Thymus (tissue), 11 donors: ENCODE results near the gene NUDCD2. TPM values are rescaled to one million over a fixed set of nuclear protein-coding genes. Genes with fewer than 3 reads are reported as not detected.
"Not testable (repeated sequence)": the region's sequence is repeated elsewhere in the genome, so short reads cannot be mapped to it uniquely, and the experiment has no call there.

ENCODE experiments used
- DNase-seq, 9 donors: peaks; one replicate each; pipeline ENCODE4 v3.0.0-alpha.2; 2013; ENCODE audit warnings: low spot score in 9 of 9, low read depth in 6 of 9, missing footprints in 1 of 9
- H3K27ac ChIP-seq, 2 donors: one replicate each; pipeline ENCODE4 v1.5.1; 2013; ENCODE audit warnings: control low read depth in 1 of 2, low read depth in 1 of 2, low read length in 1 of 2, mild to moderate bottlenecking in 1 of 2, moderate library complexity in 1 of 2
- H3K27me3 ChIP-seq, 2 donors: one replicate each; pipeline ENCODE4 v1.5.1; 2013; ENCODE audit warnings: low read length in 1 of 2; ENCODE audit not compliant: control insufficient read depth in 2 of 2, insufficient read depth in 1 of 2
- H3K36me3 ChIP-seq, 2 donors: one replicate each; pipeline ENCODE4 v1.5.1; 2013; ENCODE audit warnings: low read length in 1 of 2, mild to moderate bottlenecking in 1 of 2, moderate library complexity in 1 of 2; ENCODE audit not compliant: control insufficient read depth in 2 of 2, insufficient read depth in 2 of 2
- H3K4me1 ChIP-seq, 2 donors: one replicate each; pipeline ENCODE4 v1.5.1; 2013; ENCODE audit warnings: low read length in 2 of 2; ENCODE audit not compliant: control insufficient read depth in 2 of 2, insufficient read depth in 2 of 2
- H3K4me3 ChIP-seq, 2 donors: one replicate each; pipeline ENCODE4 v1.5.1; 2013; ENCODE audit warnings: low read length in 2 of 2, control low read depth in 1 of 2, mild to moderate bottlenecking in 1 of 2
- H3K9me3 ChIP-seq, 2 donors: one replicate each; pipeline ENCODE4 v1.5.1; 2013; ENCODE audit warnings: low read length in 1 of 2, mild to moderate bottlenecking in 1 of 2; ENCODE audit not compliant: control insufficient read depth in 2 of 2, insufficient read depth in 1 of 2
- WGBS: extraction: QIAGEN DNeasy Blood & Tissue Kit; methylation state at CpG from one replicate; pipeline ENCODE4 v1.1.7; 2013; 5-methylcytosine and 5-hydroxymethylcytosine counted together
- polyA plus RNA-seq: library from polyadenylated mRNA; stranded (reverse); fragments of 200-250 nt; gene quantifications from one replicate; pipeline ENCODE4 v1.2.3, GENCODE V29; 2013
- total RNA-seq: library from RNA; stranded (reverse); fragments of 120-200 nt; gene quantifications from one replicate; pipeline ENCODE4 v1.2.4, GENCODE V29; 2013
- donor health status: healthy.

The NUDCD2 gene
- total and polyA plus RNA-seq, 2 donors: 14.9 to 39.0 TPM

DNA sequence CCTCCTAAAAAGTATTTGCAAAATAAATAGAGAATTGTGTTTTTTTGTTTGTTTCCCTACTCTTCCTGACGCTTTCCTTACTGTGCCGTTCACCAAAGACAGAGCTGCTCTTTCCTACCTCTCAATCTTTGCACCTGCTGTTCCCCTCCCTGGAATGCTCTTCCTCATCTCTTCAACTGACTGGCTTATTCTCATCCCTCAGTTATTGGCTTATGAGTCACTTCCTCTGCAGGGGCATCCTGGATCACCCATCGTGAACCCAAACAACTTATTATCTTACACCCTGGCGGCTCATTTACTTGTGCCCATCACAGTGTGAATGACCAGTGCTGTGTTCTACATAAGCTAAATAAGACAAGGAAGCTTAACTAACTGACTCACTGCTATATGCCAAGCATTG lies 58.6 kb downstream of the NUDCD2 start:
- Histone ChIP-seq H3K4me1 (no peaks in the 10 kb centered on the region), H3K27me3 (no peaks in the 10 kb centered on the region), H3K9me3 (no peaks in the 10 kb centered on the region), H3K36me3 (no peaks in the 10 kb centered on the region), H3K27ac (no peak overlapping the region), H3K4me3 (no peak overlapping the region)
- WGBS: 92% methylated on average over 4 of the region's 4 CpGs
- DNase-seq: no peak

DNA sequence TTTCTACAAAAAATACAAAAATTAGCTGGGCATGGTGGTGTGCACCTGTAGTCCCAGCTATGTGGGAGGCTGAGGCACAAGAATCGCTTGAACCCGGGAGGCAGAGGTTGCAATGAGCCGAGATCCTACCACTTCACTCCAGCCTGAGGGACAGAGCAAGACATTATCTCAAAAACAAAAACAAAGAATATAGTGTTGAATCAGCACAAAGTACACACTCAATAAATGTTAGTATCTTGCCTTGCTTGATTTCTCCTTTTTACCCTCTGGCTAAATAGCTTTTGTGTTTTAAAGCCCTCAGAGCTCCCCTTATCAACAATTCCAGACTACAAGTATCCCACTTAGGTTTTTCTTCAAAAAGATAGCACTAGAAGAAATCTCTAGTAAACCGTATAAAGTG lies 60.0 kb downstream of the NUDCD2 start:
- no peaks in the 10 kb centered on the region for H3K4me1 ChIP-seq
- 87% methylated on average over 4 of the region's 4 CpGs for WGBS
- H3K27ac ChIP-seq: no peak overlapping the region
- no peaks in the 10 kb centered on the region for H3K36me3 ChIP-seq
- H3K9me3 ChIP-seq: no peaks in the 10 kb centered on the region
- DNase-seq: no peak
- H3K27me3 ChIP-seq: no peaks in the 10 kb centered on the region
- no peak overlapping the region for H3K4me3 ChIP-seq

DNA sequence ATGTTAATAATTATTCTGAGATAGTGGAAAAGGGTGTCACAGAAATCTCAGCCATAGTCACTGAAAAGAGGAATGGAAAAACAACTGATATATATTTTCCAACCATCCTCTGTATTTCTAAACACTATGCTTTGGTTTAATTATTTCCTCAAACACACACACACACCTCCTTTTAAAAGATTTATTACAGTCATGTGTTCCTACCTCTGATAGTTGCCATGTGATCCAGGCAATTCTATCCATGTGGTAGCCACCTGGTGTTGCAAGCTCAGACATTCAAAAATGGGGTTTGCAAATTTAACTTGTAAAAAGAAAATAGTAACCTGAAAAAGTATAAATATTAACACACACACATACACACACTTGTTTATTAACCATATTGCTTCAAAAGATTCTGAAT lies 62.5 kb downstream of the NUDCD2 start:
- DNase-seq: no peak
- Histone ChIP-seq H3K27ac (no peak overlapping the region), H3K4me1 (no peaks in the 10 kb centered on the region), H3K27me3 (no peaks in the 10 kb centered on the region), H3K9me3 (no peaks in the 10 kb centered on the region), H3K36me3 (no peaks in the 10 kb centered on the region), H3K4me3 (no peak overlapping the region)

DNA sequence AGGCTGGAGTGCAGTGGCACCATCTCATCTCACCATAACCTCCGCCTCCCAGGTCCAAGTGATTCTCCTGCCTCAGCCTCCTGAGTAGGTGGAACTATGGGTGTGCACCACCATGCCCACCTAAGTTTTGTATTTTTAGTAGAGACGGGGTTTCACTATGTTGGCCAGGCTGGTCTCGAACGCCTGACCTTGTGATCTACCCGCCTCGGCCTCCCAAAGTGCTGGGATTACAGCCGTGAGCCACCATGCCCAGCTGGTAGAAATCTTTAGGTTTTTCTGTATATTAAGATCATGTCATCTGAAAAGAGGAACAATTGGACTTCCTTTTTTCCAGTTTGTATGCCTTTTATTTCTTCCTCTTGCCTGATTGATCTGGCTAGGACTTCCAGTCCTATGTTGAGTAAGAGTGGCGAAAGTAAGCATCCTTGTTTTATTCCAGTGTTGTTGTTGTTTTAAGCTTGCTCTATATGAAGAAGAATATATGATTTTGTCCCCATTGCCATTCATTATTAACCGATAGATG lies 63.0 kb downstream of the NUDCD2 start:
- not testable (repeated sequence) for H3K36me3 ChIP-seq, H3K4me1 ChIP-seq, DNase-seq, H3K4me3 ChIP-seq, H3K27me3 ChIP-seq, H3K9me3 ChIP-seq, H3K27ac ChIP-seq
- 78% methylated on average over 9 of the region's 9 CpGs for WGBS

Other genes with a start within 250 kb of the NUDCD2 start
- 107 TPM for gene CCNG1, start 22.5 kb downstream of the NUDCD2 start, total RNA-seq
- gene CCNG1, start 22.5 kb downstream of the NUDCD2 start, polyA plus RNA-seq: 150 TPM
- gene HMMR, start 530 bp upstream of the NUDCD2 start, total RNA-seq: 54.9 TPM
- gene HMMR, start 530 bp upstream of the NUDCD2 start, polyA plus RNA-seq: 6.2 TPM
- gene MAT2B, start 45.5 kb upstream of the NUDCD2 start, total RNA-seq: 59.9 TPM
- 133 TPM for gene MAT2B, start 45.5 kb upstream of the NUDCD2 start, polyA plus RNA-seq